IPS-NIHi7 (cell line): ENCODE results near the gene ABHD17A.

ENCODE experiments used
- DNase-seq: peaks from one replicate; pipeline ENCODE4 v3.0.0; 2012; ENCODE audit warnings: mixed read lengths; ENCODE audit errors: extremely low spot score

ABHD17A gene

DNA sequence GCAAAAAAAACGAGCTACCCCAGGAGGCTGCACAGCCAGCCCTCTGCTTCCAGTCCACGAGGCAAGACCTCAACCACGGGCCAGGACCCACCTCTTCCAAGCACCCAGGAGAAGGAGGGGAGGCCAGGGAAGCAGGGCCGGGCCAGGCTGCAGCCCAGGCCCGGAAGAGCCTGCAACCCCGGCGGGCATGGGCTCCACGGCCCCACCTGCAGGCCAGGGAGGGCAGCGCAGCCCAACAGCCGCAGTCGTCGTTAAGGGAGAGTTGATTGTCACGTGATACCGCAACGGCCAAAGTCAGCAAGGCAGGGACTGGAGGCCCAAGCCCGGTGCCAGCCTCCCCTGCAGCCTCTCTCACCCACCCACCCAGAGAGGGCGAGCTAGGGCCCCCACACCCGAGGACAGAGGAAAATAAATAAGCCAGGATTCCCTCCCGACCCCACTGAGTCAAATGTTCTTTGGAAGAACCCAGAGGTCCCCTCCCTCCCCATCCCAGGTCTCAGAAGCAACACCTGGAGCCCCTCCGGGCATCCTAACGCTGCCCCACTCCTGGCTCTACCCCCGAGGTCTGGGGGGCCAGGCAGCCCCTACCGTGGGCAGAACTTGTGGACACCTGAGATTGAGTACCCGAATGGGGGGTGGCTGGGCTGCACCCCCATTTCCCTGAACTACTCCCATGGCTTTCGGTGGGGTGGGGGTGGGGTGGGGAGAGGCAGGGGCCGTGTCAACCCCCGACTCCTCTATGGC lies 31.8 kb downstream of the ABHD17A start:
- DNase-seq = peak; percentile 84

DNA sequence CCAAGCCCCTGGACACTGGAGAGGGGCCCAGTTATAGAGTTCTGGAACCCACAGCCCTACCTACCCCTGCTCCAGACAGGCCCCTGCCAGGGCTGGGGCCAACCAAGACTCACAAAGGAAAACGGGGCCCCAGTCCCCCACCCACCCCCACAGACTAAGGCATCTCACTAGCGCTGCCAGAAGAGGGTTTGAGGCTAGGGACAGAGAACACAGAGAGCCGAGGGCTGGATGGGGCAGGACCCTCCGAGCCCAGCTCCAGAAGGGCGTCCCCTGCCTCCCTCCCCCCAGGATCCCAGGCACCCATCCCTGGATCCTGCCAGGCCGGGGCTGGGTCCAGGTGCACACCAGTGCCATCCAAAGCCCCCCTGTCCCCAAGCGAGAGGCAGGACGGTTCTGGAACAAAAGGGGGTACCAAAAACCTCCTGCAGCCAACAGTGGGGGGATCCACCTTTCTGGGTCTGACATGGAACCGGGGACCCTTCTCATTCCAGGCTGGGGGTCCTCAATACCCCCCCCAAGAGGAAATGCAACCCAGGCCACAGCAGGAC lies 32.6 kb downstream of the ABHD17A start:
- DNase-seq = no peak

DNA sequence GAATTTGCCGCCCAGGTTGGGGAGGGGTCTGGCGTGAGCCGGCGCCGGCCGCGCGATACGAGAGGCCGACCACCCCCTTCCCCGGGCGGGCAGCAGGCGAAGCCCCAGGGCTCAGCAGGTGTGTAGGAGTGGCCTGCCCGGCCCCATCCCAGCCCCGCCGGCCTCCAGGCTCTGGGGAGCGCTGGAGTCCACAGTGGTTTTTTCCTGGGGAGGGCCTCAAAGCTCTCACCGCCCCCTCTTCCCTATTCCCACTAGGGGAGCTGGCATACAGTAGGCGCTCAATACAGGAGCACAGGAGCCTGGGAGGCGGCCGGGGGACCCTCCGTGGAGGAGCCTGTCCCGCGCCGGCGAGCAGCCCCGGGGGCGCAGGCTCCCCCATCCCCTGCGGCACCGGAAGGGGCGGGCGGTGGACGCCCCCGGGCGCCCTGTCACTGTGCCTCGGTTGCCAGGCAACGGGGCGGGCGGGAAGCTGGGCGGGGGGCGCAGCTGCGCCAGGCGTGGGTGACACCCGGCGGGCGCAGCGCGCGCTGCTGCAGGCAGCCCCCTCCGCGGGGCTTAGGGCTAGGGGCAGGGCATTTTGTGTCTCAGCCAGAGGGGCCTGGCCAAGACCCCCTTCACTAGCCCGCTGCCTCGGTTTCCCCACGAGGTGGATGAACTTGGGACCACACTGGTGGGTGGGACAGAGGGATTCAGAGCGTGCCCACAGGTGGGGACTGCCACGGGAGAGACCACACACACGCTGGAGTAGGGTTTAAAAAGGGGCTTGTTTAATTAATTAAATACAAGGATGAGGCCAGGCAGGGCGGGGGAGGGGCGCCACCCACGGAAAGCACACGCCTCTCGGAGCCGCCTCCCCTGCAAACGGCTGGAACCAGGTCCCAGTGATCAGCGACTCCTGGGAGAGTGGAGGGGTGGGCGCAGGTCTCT lies 33.4 kb downstream of the ABHD17A start:
- DNase-seq = no peak

DNA sequence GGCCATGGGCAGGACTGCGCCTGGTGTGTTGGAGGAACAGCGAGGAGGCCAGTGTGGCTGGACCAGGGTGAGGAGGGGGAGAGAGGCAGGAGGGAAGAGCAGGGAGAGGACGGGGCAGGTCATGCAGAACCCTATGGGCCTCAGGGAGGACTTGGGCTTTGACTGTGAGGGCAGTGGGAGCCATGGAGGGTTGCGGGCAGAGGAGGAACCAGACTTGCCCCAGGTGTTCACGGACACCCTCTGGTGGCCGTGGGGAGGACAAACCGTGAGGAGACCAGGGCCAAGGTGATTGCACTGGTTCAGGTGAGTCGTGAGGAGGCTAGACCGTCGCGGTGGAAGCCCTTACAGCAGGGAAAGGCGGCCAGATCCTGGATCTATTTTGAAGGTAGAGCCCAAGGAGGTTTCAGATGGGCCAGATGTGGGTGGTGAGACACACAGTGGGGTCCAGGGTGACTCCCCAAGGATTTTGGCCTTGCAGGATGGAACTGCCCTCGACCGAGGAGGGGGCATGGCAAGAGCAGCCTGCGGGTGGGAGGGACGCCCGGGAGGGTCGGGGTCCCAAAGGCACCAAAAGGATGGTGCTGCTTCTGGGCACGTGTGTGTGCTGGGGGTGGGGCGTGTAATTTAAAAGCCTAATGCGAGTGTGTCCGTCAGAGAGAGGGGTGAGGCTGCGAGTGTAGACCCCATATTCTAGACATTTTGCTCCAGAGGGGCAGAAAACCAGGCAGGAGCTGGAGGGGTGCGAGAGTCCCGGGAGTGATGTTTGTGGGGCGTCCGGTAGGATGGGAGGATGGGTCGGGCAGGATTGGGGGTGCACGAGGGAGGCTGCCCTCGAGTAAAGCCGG lies 34.3 kb downstream of the ABHD17A start:
- DNase-seq = no peak

DNA sequence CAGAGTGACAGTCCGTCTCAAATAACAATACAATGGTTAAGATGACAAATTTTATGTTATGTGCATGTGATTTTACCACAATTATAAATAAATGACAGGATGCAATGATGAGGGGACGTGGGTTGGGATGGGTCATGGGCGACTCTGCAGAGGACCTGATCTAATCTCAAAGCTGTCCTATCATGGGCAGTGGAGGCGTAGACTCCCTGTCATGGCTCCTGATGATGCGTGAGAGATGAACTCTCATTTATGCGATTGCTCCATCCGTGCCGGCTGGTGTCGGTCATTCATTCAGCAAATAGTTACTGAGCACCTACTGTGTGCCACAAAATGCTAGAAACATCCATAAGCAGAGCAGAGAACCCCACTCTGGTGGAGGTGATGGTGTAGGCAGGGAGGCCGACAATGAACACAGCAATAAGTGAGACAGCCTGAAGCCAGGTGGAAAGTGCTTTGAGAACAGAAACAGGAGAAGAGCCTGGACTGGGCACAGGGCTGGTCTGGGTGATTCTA lies 35.4 kb downstream of the ABHD17A start:
- DNase-seq = no peak

DNA sequence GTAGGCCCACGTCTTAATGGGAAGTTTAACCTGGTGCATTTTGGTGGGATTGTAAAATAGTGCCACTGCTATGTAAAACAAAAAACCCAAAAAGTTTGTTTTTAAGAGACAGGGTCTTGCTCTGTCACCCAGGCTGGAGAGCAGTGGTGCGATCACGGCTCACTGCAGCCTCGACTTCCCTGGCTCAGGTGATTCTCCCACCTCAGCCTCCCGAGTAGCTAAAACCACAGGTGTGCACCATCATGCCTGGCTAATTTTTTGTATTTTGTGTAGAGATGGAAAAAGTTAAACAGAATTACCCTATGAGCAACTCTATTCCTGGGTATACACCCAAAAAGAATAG lies 36.2 kb downstream of the ABHD17A start:
- DNase-seq = no peak

DNA sequence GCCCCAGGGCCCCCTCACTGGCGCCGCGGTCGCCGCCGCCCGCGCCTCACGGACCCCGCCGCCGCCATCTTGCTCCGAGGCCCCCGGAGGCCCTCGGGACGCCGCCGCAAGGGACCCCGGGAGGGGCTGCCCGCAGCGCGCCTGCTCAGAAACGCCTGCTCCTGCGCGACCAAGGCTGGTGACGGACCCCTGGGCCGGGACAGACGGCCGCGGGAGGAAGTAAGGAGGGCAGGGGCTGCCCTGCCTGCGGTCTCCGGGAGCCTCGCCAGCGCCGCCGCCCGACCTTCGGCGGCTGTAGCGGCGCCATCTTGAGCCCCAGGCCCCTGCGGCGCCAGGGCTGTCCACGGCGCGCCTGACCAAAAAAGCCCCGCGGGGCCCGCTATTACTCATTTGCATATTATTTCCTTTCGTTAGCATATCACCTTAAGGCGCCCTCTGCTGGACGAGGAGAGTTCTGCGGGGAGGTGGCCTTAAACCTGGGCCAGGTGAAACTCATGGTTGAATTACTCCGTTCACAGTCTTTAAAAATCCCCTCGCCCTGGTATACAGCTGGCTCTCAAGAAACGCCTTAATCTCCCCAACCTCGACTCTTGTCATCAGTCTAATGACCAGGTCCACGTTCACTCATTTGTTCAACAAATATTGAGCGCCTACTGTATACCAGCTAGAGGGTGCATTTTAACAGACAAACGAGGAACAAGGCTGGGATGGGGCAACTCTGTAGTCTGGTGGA lies 36.7 kb downstream of the ABHD17A start, which contains the start of gene REXO1:
REXO1 (minus strand) TSS at position 85 of the 733 bp plus-strand sequence. CDS start 125 bp downstream, outside the sequence.
- peak; percentile 82 for DNase-seq

DNA sequence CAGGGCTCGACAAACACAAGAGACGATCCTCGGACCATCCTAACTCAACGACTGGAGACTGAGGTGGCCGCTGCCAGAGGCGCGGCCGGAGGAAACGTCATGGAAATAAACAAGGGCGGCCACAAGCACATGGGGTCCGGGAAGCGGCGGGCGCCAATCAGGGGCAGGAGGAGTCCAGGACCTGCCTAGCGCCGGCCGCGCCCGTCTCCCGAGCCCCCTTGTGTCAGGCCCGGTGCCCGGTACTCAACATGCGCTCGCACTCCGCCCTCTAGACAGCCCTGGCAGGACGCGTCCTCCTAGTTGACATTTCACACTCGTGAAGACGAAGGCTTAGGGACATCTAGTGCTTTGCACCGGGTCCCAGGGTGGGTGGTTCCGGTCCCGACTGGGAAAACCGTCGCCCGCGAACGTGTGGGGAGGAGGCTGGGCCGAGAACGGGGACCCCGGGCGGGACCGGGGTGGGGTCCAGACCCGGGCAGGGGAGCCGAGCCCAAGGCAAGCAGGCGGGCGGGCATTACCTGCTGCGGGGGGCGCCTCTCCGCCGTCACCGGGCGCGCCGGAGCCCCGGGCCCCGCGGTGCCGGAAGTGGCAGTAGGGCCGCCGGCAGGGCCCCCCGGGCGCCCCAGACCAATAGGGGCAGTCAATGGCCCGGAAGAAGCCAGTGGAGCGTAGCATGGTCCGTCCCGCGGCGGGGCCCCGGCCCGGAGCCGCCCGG lies 37.5 kb downstream of the ABHD17A start:
- no peak for DNase-seq

DNA sequence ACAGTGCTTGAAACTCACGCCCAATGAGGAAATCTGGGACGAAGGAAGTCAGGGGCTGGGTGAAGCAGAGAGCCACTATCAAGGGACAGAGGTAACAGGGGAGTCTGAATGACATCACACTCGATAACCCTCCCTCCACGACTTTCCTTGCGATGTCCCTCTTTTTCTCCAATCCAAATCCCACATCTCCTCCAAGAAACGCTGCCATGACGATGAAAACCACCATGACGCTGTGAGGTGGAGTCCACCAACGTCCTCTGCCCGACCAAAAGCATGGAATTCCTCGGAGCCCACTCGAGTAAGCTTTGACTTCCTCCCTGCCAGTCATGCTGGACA lies 38.0 kb downstream of the ABHD17A start:
- DNase-seq = no peak

DNA sequence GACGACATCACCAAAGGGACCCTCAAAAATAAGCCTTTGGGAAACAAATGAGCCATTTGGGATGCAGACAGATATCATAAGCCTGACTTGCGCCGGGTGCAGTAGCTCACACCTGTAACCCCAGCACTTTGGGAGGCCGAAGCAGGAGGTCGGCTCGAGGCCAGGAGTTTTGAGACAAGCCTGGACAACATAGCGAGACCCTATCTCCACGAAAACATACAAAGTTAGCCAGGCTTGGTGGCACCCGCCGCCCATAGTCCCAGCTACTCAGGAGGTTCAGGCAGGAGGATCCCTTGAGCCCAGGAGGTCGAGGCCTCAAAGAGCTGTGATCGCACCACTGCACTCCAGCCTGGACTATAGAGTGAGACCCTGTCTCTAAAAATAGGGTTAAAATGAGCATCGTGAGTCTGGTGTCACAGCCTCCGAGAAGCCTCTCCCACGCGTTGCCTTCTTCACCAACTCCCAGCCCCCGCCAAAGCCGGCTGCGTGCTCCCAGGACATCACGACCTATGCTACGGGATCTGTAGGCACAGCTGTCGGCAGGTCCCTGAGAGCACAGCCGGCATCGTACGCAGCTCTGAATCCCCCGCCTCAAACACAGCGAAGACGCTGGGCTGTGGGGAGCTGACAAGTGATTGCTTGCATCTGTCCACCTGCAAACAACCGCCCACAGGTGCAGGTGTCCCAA lies 38.6 kb downstream of the ABHD17A start:
- DNase-seq = no peak

DNA sequence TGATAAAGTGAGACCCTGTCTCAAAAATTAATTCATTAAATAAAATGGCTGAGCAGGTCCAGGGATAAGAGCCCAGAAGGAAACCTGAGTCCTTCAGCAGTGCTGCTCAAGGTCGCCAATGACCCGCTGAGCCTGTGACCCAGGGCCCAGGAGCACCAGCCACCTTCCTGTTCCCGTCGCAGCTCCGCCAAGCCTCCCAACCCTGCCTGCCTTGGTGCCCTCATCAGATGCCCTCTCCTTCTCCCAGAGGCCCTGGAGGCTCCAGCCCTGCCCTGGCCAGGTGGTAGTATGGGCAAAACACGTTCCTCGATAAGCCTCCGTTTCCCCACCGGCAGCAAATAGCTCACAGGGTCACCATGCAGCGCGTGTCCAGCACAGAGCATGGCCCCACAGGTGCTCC lies 39.7 kb downstream of the ABHD17A start:
- DNase-seq = no peak

DNA sequence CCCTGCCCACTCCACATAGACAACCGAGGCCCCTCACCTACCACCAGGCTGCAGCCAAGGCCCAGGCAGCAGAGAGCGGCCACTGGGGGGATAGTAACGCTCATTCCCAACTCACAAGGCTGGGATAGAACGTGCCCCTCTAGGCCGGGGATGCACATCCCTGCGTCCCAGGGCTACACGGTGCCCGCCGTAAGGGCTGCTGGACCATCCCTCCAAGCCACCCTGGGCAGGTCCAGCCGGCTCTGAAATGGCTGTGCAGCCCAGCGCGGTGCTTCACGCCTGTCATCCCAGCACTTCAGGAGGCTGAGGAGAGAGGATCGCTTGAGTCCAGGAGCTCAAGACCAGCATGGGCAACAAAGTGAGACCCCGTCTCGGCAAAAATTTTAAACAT lies 40.2 kb downstream of the ABHD17A start:
- DNase-seq = no peak

DNA sequence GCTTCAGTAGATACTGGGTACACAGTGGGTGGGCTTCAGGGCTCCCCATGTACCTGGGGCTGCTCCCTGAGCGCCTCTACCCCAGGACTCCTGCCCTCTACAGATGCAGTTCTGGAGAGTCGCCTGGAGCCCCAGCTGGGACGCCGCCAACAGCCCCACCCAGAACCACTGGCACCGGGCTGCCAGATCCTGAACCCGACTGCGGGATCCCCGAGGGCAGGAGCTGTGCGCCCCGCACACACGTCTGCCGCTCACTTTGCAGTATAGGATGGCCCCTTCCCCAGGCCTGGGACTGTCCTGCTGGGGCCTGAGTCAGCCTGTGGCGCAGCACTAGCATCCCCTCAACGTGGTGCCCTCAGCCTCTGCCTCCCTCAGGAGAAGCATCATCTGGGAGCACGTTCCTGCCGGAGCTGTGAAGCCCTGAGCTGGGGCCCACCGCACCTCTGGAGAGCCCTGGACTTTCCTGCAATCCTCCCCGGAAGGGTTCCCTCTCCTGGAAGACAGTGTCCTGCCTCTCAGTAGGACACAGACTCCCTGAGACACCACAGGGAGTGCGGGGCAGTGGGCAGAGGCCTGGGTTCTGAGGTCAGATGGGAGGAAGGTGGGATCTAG lies 40.7 kb downstream of the ABHD17A start:
- DNase-seq = no peak

DNA sequence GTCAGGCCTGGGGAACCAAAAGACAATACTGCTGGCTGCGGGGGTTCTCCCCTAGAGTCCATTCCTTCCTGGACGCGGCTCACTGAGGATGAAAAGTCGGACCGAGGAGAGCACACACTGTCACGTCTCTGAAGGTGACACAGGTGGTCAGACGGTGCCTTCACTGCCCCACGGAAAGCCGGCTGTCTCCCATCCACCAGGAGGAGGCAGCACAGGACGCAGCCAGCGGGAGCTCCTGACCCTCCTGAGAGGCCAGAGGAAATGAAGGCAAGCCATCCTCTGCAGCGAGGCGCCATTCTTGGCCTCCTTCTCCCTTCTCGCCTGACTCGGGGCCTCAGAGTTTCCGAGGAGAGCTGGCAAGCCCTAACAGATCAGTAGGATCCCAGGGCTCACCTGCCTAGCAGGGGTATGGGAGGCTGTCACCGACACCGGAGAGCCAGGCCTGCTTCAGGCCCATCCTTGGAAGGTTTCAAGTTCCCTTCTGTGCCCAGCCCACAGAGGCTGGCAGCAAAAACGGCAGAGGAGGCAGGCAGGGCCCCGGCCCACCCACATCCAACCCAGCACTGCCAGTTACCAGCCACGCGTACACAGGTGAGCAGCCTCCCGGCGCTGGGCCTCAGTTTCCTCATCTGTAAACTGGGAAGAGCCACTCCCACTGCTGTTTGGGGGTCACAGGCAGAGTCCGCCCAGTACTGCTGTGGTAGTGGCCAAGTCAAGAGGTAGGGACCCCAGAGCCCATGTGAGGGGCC lies 41.5 kb downstream of the ABHD17A start:
- no peak for DNase-seq

DNA sequence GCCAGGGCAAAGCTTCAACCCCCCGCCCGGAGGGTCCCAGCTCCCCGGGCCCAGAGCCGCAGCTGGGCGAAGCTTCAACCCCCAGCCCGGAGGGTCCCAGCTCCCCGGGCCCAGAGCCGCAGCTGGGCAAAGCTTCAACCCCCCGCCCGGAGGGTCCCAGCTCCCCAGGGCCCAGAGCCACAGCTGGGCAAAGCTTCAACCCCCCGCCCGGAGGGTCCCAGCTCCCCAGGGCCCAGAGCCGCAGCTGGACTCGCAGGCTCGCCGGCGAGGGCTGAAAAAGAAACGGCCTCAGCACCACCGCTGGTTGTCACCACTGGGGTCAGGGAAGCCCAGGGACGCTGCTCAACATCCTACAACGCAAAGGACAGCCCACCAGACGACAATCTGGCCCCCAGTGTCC lies 42.2 kb downstream of the ABHD17A start:
- no peak for DNase-seq

DNA sequence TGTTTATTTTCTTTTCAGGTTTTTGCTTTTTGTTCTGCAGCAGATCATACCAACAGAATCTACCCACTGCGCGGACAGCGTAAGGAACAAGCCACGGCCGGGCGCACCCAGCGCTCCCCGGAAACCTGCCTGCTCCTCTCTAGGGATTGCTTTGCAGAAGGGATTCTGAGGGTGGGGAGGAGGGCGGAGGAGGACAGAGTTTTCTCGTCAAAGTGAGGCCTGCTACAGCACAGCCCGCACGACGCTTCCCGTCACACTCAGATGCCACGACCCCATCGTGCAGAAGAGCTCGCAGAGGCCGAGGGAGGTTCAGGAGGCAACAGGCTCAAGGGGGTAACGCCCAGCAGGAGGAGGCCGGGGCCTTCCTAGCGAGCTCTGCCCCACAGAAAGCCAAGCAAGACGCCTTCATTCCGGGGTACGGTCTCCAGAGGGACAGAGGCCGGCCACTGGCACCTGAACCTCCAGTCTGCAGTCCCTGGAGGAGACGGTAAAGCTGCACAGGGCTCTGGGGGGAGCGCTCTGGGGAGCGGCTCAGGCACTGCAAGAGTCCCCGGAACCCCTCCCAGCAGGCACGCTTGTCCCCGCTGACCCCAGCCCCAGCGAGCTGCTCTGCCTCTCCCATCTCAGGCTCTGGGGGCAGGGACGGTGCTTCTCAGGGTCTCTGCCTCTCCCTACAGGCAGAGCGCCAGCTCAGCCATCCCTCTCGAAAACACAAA lies 43.9 kb downstream of the ABHD17A start:
- no peak for DNase-seq

DNA sequence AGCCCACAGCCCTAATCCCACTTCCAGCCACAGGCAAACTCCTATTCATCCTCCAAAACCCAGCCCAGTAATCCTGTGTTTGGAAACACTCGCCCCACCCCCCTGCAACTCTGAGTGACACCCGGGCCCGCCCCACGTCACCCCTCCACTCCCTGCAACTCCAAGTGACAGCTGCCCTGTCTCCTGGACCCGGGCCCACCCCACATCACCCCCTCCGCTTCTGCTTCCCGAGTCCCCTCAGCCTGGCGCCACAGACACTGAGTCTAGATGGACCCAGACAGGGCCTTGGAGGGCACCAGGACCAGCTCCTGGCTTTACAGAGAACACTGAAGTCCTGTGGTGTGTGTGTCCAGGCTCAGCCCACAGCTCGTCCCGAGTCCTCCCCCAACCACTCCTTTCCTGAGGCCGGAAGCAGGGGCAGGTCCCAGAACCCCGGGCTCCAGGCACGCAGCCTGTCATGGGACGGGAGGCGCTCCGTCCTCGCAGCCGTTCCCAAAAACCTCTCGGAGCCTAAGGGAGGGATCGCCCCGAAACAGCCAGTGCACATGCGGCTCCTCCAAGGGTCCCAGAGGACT lies 44.7 kb downstream of the ABHD17A start:
- no peak for DNase-seq
